ENCODE data around the gene SSRP1.

The SSRP1 gene

DNA sequence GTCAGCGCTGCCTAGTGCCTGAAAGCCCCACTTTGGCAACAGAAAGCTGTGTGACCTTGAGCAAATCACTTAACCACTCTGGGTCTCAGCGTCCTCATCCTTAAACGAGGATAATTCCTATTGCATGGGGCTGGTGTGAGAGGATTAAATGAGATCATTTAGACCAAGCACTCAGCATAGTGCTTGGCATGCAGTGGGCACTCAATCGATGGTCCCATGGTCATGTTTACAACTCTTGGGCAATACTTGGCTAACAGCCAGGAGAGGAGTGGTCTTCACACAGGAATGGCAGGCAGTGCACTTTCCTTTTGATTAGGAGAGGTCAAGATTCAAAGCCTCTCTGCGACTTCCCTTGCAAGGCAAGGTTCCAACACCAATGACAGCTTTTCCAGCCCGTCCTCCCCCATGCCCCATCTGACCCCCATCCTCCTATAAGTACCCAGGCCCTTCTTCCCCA, 25.0 kb downstream of the SSRP1 start:
- peak overlapping the region; percentile 50; the same call in 1 of the 2 replicates for H3K9ac ChIP-seq (ENCODE audit: low read depth, low read length)
- TF ChIP-seq EZH2 (IDR thresholded peaks at IDR 0.05; ENCODE audit: borderline replicate concordance, low read depth, low read length, severe bottlenecking) = no peak
- TF ChIP-seq, protein P1, sequence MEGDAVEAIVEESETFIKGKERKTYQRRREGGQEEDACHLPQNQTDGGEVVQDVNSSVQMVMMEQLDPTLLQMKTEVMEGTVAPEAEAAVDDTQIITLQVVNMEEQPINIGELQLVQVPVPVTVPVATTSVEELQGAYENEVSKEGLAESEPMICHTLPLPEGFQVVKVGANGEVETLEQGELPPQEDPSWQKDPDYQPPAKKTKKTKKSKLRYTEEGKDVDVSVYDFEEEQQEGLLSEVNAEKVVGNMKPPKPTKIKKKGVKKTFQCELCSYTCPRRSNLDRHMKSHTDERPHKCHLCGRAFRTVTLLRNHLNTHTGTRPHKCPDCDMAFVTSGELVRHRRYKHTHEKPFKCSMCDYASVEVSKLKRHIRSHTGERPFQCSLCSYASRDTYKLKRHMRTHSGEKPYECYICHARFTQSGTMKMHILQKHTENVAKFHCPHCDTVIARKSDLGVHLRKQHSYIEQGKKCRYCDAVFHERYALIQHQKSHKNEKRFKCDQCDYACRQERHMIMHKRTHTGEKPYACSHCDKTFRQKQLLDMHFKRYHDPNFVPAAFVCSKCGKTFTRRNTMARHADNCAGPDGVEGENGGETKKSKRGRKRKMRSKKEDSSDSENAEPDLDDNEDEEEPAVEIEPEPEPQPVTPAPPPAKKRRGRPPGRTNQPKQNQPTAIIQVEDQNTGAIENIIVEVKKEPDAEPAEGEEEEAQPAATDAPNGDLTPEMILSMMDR (IDR thresholded peaks at IDR 0.05; ENCODE audit: borderline replicate concordance, extremely low read depth, low read length, poor library complexity, severe bottlenecking) = no peak

DNA sequence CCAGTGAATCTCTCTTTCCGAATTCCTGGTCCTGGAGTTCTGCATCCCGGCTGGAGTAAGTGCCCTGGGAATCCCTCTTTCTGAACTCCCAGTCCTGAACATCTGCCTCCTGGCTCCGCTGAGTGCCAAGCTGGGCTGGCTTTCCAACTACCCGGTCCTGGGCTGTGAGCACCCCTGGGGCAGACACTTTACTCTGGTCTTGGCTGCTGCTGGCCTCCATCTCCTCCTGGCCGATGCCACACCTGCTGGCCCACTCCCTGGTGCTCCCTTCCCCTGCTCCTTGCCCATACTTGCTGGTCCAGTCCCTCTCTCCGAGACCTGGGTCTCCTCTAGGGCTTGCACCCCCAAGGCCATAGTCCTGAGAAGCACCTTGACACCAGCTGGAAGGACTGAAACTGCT, 25.6 kb downstream of the SSRP1 start:
- H2AFZ ChIP-seq (ENCODE audit: low read depth, low read length) = no peak overlapping the region
- no peak for ATAC-seq (ENCODE audit: insufficient read depth, low read depth)
- TF ChIP-seq, protein P1 (IDR thresholded peaks at IDR 0.05; ENCODE audit: borderline replicate concordance, extremely low read depth, low read length, poor library complexity, severe bottlenecking) = no peak
- no peak for TF ChIP-seq EZH2 (IDR thresholded peaks at IDR 0.05; ENCODE audit: borderline replicate concordance, low read depth, low read length, severe bottlenecking)
- H3K27me3 ChIP-seq (ENCODE audit: insufficient read depth, low read length, poor library complexity) = no peaks in the 10 kb centered on the region
- no peaks in the 10 kb centered on the region for H3K79me2 ChIP-seq (ENCODE audit: insufficient read depth, low read length)
- H3K4me1 ChIP-seq (ENCODE audit: insufficient read depth, low read length) = peaks cover 17% of the 10 kb centered on the region
- no peak for DNase-seq
- H3K9me3 ChIP-seq (ENCODE audit: insufficient read depth, low read length, severe bottlenecking) = no peaks in the 10 kb centered on the region
- H3K27ac ChIP-seq (ENCODE audit: low read length) = no peak overlapping the region
- H3K4me2 ChIP-seq (ENCODE audit: insufficient read depth, low read length) = no peak overlapping the region
- H3K9ac ChIP-seq (ENCODE audit: low read depth, low read length) = no peak overlapping the region
- no peak overlapping the region for H3K4me3 ChIP-seq (ENCODE audit: low read depth in 1 of 2, low read length in 2 of 2)
- peaks cover 34% of the 10 kb centered on the region for H3K36me3 ChIP-seq (ENCODE audit: insufficient read depth, low read length)
- H4K20me1 ChIP-seq (ENCODE audit: insufficient read depth, low read length) = no peaks in the 10 kb centered on the region; the same call in 1 of the 2 replicates

More for the DNA sequence above, 25.0 kb downstream of the SSRP1 start:
- DNase-seq (no peak), ATAC-seq (ENCODE audit: insufficient read depth, low read depth) (no peak)
- no peaks in the 10 kb centered on the region for H3K27me3 ChIP-seq (ENCODE audit: insufficient read depth, low read length, poor library complexity)
- H3K36me3 ChIP-seq (ENCODE audit: insufficient read depth, low read length) = peaks cover 38% of the 10 kb centered on the region
- H3K9me3 ChIP-seq (ENCODE audit: insufficient read depth, low read length, severe bottlenecking) = no peaks in the 10 kb centered on the region
- no peaks in the 10 kb centered on the region for H3K79me2 ChIP-seq (ENCODE audit: insufficient read depth, low read length)
- H3K4me3 ChIP-seq (ENCODE audit: low read depth in 1 of 2, low read length in 2 of 2) = peak overlapping the region in 1 of 2 experiments; percentile 47; a peak in 1 of 4 replicates
- H3K4me2 ChIP-seq (ENCODE audit: insufficient read depth, low read length) = peak overlapping the region; percentile 71
- H3K4me1 ChIP-seq (ENCODE audit: insufficient read depth, low read length) = peaks cover 17% of the 10 kb centered on the region
- no peak overlapping the region for H2AFZ ChIP-seq (ENCODE audit: low read depth, low read length)
- H3K27ac ChIP-seq (ENCODE audit: low read length) = peak overlapping the region; percentile 25
- H4K20me1 ChIP-seq (ENCODE audit: insufficient read depth, low read length) = no peaks in the 10 kb centered on the region; the same call in 1 of the 2 replicates

DNA sequence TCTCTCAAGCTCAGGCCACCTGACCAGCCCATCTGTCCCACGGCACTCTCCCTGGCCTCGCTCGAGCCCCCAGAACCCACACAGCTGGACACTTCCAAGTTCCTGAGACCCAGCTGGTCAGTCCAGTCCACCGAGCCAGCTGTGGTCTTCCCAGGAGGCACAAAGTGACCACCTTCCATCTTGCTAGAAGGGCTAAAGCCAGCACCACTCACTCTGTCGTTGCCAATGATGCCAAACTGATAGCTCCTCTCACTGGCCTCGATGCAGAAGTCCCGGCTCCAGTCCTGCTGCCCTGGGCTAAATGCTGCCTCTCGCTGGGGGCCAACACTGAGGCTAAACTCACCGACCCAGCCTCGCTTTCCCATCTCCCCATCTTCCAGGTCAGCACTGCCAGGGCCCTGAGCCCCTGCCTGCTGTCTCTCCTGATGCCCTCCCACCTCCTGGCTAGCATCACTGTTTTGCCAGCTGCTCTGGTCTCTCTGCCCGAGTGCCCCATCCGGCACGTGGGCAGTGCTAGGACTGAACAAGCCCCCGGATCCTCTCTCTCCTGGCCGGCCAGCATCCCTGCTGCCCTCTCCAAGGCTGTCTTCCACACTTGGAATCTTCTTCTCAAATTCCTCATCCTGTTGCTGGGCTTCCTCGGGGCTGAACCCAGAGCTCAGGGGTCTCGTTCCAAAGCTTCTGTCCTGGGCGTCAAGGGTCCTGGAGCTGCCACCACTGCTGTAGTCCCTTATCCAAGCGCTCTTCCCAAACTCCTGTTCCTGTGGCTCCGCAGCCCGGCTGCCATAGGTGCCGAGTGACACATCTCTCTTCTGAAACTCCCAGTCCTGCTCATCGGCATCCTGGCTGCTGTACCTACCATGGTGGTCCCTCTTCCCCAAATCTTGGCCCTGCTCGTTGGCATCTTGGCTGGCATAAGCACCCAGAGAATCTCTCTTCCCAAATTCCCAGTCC, 26.3 kb downstream of the SSRP1 start:
- H3K27me3 ChIP-seq (ENCODE audit: insufficient read depth, low read length, poor library complexity) = no peaks in the 10 kb centered on the region
- peaks cover 17% of the 10 kb centered on the region for H3K4me1 ChIP-seq (ENCODE audit: insufficient read depth, low read length)
- no peak overlapping the region for H3K9ac ChIP-seq (ENCODE audit: low read depth, low read length)
- H3K27ac ChIP-seq (ENCODE audit: low read length) = no peak overlapping the region
- H3K4me2 ChIP-seq (ENCODE audit: insufficient read depth, low read length) = no peak overlapping the region
- TF ChIP-seq EZH2 (IDR thresholded peaks at IDR 0.05; ENCODE audit: borderline replicate concordance, low read depth, low read length, severe bottlenecking) = no peak
- TF ChIP-seq, protein P1 (IDR thresholded peaks at IDR 0.05; ENCODE audit: borderline replicate concordance, extremely low read depth, low read length, poor library complexity, severe bottlenecking) = no peak
- no peak for ATAC-seq (ENCODE audit: insufficient read depth, low read depth)
- DNase-seq = no peak
- peaks cover 27% of the 10 kb centered on the region for H3K36me3 ChIP-seq (ENCODE audit: insufficient read depth, low read length)
- no peaks in the 10 kb centered on the region for H3K9me3 ChIP-seq (ENCODE audit: insufficient read depth, low read length, severe bottlenecking)
- no peaks in the 10 kb centered on the region for H3K79me2 ChIP-seq (ENCODE audit: insufficient read depth, low read length)
- no peak overlapping the region for H3K4me3 ChIP-seq (ENCODE audit: low read depth in 1 of 2, low read length in 2 of 2)
- no peaks in the 10 kb centered on the region; the same call in 1 of the 2 replicates for H4K20me1 ChIP-seq (ENCODE audit: insufficient read depth, low read length)
- H2AFZ ChIP-seq (ENCODE audit: low read depth, low read length) = no peak overlapping the region
